ENCODE measurements around the gene ZER1. TPM values are rescaled to one million over a fixed set of nuclear protein-coding genes. Genes with fewer than 3 reads are reported as not detected.
A peak's percentile ranks its signal among the peaks of the same experiment; 100 is the strongest.

ZER1 gene
- total RNA-seq, 1 donor, result 24.3 TPM

DNA sequence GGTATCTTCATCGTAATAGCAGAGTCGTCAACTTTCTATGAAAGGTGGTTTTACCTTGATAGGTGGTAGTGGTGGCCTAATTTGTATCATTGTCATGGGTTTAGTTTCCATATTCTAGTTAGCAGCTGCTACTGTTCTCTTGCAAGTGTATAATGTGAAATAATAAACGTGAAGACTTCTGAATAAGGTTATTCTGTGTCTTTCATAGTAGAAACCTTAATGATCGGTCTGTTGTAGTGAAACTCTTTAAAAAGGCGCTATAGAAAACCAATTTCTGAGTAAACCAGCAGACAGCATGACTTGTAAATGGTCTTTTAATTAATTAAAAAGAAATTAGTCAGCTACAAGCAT lies 81.1 kb downstream of the ZER1 start:
- H3K4me3 ChIP-seq (ENCODE audit: low read depth, low read length), result peak overlapping the region; percentile 94
- no peak for DNase-seq (ENCODE audit: low read depth)
- TF ChIP-seq, protein P1, sequence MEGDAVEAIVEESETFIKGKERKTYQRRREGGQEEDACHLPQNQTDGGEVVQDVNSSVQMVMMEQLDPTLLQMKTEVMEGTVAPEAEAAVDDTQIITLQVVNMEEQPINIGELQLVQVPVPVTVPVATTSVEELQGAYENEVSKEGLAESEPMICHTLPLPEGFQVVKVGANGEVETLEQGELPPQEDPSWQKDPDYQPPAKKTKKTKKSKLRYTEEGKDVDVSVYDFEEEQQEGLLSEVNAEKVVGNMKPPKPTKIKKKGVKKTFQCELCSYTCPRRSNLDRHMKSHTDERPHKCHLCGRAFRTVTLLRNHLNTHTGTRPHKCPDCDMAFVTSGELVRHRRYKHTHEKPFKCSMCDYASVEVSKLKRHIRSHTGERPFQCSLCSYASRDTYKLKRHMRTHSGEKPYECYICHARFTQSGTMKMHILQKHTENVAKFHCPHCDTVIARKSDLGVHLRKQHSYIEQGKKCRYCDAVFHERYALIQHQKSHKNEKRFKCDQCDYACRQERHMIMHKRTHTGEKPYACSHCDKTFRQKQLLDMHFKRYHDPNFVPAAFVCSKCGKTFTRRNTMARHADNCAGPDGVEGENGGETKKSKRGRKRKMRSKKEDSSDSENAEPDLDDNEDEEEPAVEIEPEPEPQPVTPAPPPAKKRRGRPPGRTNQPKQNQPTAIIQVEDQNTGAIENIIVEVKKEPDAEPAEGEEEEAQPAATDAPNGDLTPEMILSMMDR (IDR thresholded peaks at IDR 0.05; ENCODE audit: insufficient read depth, low read length), result no peak

DNA sequence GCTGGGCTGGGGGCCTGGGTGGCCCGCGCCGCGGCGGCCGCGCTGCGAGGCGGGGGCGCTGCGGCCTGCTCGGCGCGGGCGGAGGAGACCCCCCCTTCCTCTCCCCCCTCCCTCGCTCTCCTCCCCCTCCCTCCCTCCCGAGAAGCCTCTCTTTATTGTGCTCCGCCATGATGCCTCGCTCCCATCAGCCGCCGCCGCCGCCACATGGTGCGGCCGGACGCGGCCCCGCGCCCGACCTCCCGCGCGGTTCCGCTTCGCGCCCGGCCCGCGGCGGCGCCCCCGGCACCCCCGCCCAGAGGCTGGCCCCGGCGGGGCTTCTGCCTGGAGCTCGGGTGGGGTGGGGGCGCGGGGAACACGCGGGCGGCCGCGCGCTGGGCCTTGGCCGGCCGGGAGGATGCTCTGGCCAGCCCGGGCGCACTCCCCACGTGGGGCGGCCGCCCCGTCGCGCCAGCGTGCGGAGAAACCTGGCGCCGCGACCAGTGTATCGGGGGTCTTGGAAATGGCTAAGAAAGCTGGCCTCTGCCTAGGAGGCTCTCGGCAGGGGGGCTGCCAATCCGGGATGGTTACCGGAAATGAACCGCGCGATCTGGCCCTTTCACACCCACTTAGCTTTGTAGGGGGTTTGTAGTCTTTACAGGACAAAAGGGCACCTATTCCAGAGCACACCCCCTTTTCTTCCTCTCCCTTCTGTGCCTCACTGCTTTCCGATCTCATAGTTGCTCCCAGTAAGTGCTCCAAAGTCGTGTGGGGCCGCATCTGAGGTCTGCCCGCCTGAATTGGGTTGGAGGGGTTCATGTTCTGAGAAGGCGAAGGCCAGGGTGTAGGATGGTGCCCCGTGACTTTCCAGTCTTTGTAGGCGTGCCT lies 81.7 kb downstream of the ZER1 start:
- TF ChIP-seq, protein P1 (IDR thresholded peaks at IDR 0.05; ENCODE audit: insufficient read depth, low read length), result no peak
- DNase-seq (ENCODE audit: low read depth), result peak; percentile 39
- H3K4me3 ChIP-seq (ENCODE audit: low read depth, low read length), result peak overlapping the region; percentile 94

- DNase-seq (ENCODE audit: low read depth), result peak; percentile 28
- TF ChIP-seq, protein P1 (IDR thresholded peaks at IDR 0.05; ENCODE audit: insufficient read depth, low read length), result no peak
- H3K4me3 ChIP-seq (ENCODE audit: low read depth, low read length), result peak overlapping the region; percentile 94
Observed at GRCh38 chr9:128689293-128689774, 82.4 kb downstream of the ZER1 start.

GRCh38 chr9:128688501-128689292 lies 83.0 kb downstream of the ZER1 start, which contains the start of gene SET:
Gene SET, plus strand, starts transcription at chr9:128689222. Its CDS starts 361 bp downstream, at chr9:128689583.
- peak within 1 kb of the TSS; percentile 94 for H3K4me3 ChIP-seq (ENCODE audit: low read depth, low read length)
- TF ChIP-seq, protein P1 (IDR thresholded peaks at IDR 0.05; ENCODE audit: insufficient read depth, low read length), result no peak
- DNase-seq (ENCODE audit: low read depth), result peak; percentile 85

DNA sequence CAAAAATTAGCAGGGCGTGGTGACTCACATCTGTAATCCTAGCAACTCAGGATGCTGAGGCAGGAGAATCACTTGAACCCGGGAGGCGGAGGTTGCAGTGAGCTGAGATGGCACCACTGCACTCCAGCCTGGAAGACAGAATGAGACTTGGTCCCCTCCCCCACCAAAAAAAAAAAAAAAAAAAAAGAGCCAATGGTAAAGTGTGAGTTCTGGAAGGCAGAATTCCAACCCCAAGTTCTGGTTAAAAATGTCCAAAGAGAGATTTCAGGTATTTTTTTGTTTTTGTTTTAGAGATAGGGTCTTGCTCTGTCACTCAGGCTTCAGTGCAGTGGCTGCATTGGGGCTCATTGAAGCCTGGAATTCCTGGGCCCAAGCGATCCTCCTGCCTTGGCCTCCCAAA lies 84.3 kb downstream of the ZER1 start:
- TF ChIP-seq, protein P1 (IDR thresholded peaks at IDR 0.05; ENCODE audit: insufficient read depth, low read length), result no peak

GRCh38 chr9:128685636-128686489 lies 85.9 kb downstream of the ZER1 start:
- no peak for DNase-seq (ENCODE audit: low read depth)
- H3K4me3 ChIP-seq (ENCODE audit: low read depth, low read length), result no peak overlapping the region
- TF ChIP-seq, protein P1 (IDR thresholded peaks at IDR 0.05; ENCODE audit: insufficient read depth, low read length), result no peak

More for the DNA sequence above, 84.3 kb downstream of the ZER1 start:
- no peak for DNase-seq (ENCODE audit: low read depth)
- no peak overlapping the region for H3K4me3 ChIP-seq (ENCODE audit: low read depth, low read length)
